SK-N-SH (cell line): ENCODE measurements around the gene AFAP1. TPM values are rescaled to one million over a fixed set of nuclear protein-coding genes. Genes with fewer than 3 reads are reported as not detected.

ENCODE experiments used
- CTCF ChIA-PET: fragments of 300-600, 350-600 bp; formaldehyde crosslinking; extraction: SDS; loops from one replicate; lab custom pipeline; 2021; lab: Yijun Ruan, JAX
- POLR2A ChIA-PET: fragments of 350-600 bp; sonication (Branson Sonifier 250); formaldehyde crosslinking; extraction: SDS; loops from one replicate; lab custom pipeline; 2020; ENCODE audit warnings: antibody characterized with exemption, inconsistent platforms; lab: Yijun Ruan, JAX
- DNase-seq: peaks from one replicate; pipeline ENCODE4 v3.0.0; 2012
- H2AFZ ChIP-seq: fragments of 200-600 bp; sonication (generic); 2 replicates; pipeline ENCODE4 v1.8.1; 2016; ENCODE audit warnings: antibody characterized with exemption, mild to moderate bottlenecking, low read depth
- H3F3A ChIP-seq: fragments of 200-600 bp; sonication (generic); replicated peaks from 2 replicates; pipeline ENCODE3; 2016; ENCODE audit warnings: antibody characterized with exemption, mild to moderate bottlenecking; ENCODE audit not compliant: insufficient read depth
- H3K27ac ChIP-seq, 2 experiments: fragments of 200-500 bp in 1 of 2; fragments of 200-600 bp in 1 of 2; sonication (Bioruptor generic) in 1 of 2; sonication (generic), shearing (Covaris generic) in 1 of 2; 2 replicates each; pipeline versions ENCODE4 v1.5.1 to v1.6.1; 2014 to 2016; ENCODE audit warnings: low read depth in 2 of 2, inconsistent platforms in 1 of 2, low read length in 1 of 2, mild to moderate bottlenecking in 1 of 2, mixed read lengths in 1 of 2
- H3K27me3 ChIP-seq: fragments of 200-600 bp; sonication (generic), shearing (Covaris generic); 2 replicates; pipeline ENCODE4 v1.6.1; 2016; ENCODE audit warnings: mixed run types; ENCODE audit not compliant: insufficient read depth
- H3K36me3 ChIP-seq, 2 experiments: fragments of 200-500 bp in 1 of 2; fragments of 200-600 bp in 1 of 2; sonication (Bioruptor generic) in 1 of 2; sonication (generic) in 1 of 2; replicated peaks in 1 of 2; 2 replicates each; pipeline versions ENCODE3 to v1.5.1; 2014 to 2016; ENCODE audit warnings: low read length in 1 of 2, mild to moderate bottlenecking in 1 of 2; ENCODE audit not compliant: insufficient read depth in 2 of 2, control insufficient read depth in 1 of 2
- H3K4me1 ChIP-seq, 2 experiments: fragments of 200-500 bp in 1 of 2; fragments of 200-600 bp in 1 of 2; sonication (Bioruptor generic) in 1 of 2; sonication (generic), shearing (Covaris generic) in 1 of 2; 2 replicates each; pipeline versions ENCODE4 v1.5.1 to v1.6.1; 2014 to 2016; ENCODE audit warnings: low read depth in 1 of 2, low read length in 1 of 2, mixed run types in 1 of 2; ENCODE audit not compliant: insufficient read depth in 2 of 2, control insufficient read depth in 1 of 2
- H3K4me2 ChIP-seq: fragments of 200-600 bp; sonication (generic), shearing (Covaris generic); 2 replicates; pipeline ENCODE4 v1.6.1; 2017; ENCODE audit warnings: mixed run types
- H3K4me3 ChIP-seq, 2 experiments: fragments of 200-500 bp in 1 of 2; fragments of 200-600 bp in 1 of 2; sonication (Bioruptor generic) in 1 of 2; sonication (generic), shearing (Covaris generic) in 1 of 2; 2 replicates each; pipeline versions ENCODE4 v1.5.1 to v1.8.1; 2014 to 2016; ENCODE audit warnings: low read depth in 2 of 2, inconsistent platforms in 1 of 2, low read length in 1 of 2, mild to moderate bottlenecking in 1 of 2, mixed read lengths in 1 of 2, moderate library complexity in 1 of 2
- H3K79me2 ChIP-seq: fragments of 200-600 bp; sonication (generic); 2 replicates; pipeline ENCODE4 v1.8.1; 2017; ENCODE audit warnings: mild to moderate bottlenecking; ENCODE audit not compliant: insufficient read depth
- H3K9ac ChIP-seq: fragments of 200-600 bp; sonication (generic); 2 replicates; pipeline ENCODE4 v1.6.1; 2017; ENCODE audit warnings: mixed run types
- H3K9me2 ChIP-seq: fragments of 200-600 bp; sonication (generic); 2 replicates; pipeline ENCODE4 v1.6.1; 2017; ENCODE audit warnings: mixed run types
- H3K9me3 ChIP-seq: fragments of 200-600 bp; sonication (generic); 2 replicates; pipeline ENCODE4 v1.6.1; 2017; ENCODE audit warnings: mixed run types, mild to moderate bottlenecking, moderate library complexity
- H4K20me1 ChIP-seq: fragments of 200-600 bp; sonication (generic); 2 replicates; pipeline ENCODE4 v1.6.1; 2017; ENCODE audit warnings: mild to moderate bottlenecking, mixed run types; ENCODE audit not compliant: insufficient read depth
- ELF1 ChIP-seq: IDR thresholded peaks from 2 replicates; pipeline ENCODE4 v1.4.0; 2012
- EP300 ChIP-seq, 2 experiments: IDR thresholded peaks; 2 replicates each; pipeline versions ENCODE4 v1.4.0 to v1.6.1; 2012; ENCODE audit warnings: borderline replicate concordance in 1 of 2, low read depth in 1 of 2, low read length in 1 of 2
- FOXM1 ChIP-seq: IDR thresholded peaks from 2 replicates; pipeline ENCODE4 v1.4.0; 2012; ENCODE audit warnings: low read depth, mild to moderate bottlenecking
- JUND ChIP-seq: IDR thresholded peaks from 2 replicates; pipeline ENCODE4 v1.4.0; 2012
- MEF2A ChIP-seq: IDR thresholded peaks from 2 replicates; pipeline ENCODE4 v1.4.0; 2012; ENCODE audit warnings: low read depth, borderline replicate concordance
- POLR2AphosphoS5 ChIP-seq: IDR thresholded peaks from 2 replicates; pipeline ENCODE4 v1.6.1; 2012; ENCODE audit warnings: low read depth, low read length
- SMC3 ChIP-seq: IDR thresholded peaks from 2 replicates; pipeline ENCODE4 v1.6.1; 2012; ENCODE audit warnings: low read depth, low read length, improper control_type of control experiment
- TCF12 ChIP-seq: IDR thresholded peaks from 2 replicates; pipeline ENCODE4 v1.4.0; 2012
- WGBS: methylation state at CpG from one replicate; pipeline ENCODE4 v1.1.6; 2017; ENCODE audit warnings: low lambda C conversion rate; 5-methylcytosine and 5-hydroxymethylcytosine counted together
- polyA plus RNA-seq, 3 experiments: library from polyadenylated mRNA; depleted of rRNA; stranded (reverse); fragments of >200 nt; gene quantifications; 2 replicates each; pipeline ENCODE4 v1.2.3, GENCODE V29; 2012
- TF ChIP-seq, protein P1 (sequence below): IDR thresholded peaks from 2 replicates; pipeline ENCODE4 v1.6.1; 2012; ENCODE audit warnings: mild to moderate bottlenecking, low read depth, low read length, moderate library complexity
- TF ChIP-seq, protein P2 (sequence below): IDR thresholded peaks from 2 replicates; pipeline ENCODE4 v1.4.0; 2012; ENCODE audit warnings: low read depth, borderline replicate concordance
- TF ChIP-seq, protein P3 (sequence below): IDR thresholded peaks from 2 replicates; pipeline ENCODE4; 2012
- TF ChIP-seq, protein P4 (sequence below): IDR thresholded peaks from 2 replicates; pipeline ENCODE4 v1.4.0; 2012; ENCODE audit warnings: low read depth

The AFAP1 gene
- polyA plus RNA-seq, 1 of the 3 experiments (the other 2 are of a cell fraction) = 67.9 TPM

DNA sequence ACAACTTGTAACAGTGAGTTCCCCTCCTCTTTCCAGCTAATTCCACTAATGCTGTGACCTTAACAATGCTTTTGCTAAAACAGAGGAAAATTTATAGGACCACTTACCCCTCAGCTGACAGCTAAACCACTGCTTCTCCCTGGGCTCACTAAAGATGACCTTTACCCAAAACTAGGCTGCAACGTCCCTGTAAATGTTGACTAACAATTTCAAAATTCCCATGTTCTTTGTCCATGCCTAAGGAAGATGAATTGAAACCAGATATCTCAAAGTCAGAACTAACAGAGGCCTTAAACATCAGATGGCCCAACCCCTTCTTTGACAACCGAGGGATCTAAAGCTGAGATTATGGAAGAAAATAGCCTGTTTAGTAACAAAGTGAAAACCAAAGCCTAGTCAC is 32.5 kb downstream of the AFAP1 start:
- TF ChIP-seq POLR2AphosphoS5 = no peak
- TF ChIP-seq FOXM1 = no peak
- no peak for TF ChIP-seq MEF2A
- no peak for TF ChIP-seq SMC3
- TF ChIP-seq, protein P1, sequence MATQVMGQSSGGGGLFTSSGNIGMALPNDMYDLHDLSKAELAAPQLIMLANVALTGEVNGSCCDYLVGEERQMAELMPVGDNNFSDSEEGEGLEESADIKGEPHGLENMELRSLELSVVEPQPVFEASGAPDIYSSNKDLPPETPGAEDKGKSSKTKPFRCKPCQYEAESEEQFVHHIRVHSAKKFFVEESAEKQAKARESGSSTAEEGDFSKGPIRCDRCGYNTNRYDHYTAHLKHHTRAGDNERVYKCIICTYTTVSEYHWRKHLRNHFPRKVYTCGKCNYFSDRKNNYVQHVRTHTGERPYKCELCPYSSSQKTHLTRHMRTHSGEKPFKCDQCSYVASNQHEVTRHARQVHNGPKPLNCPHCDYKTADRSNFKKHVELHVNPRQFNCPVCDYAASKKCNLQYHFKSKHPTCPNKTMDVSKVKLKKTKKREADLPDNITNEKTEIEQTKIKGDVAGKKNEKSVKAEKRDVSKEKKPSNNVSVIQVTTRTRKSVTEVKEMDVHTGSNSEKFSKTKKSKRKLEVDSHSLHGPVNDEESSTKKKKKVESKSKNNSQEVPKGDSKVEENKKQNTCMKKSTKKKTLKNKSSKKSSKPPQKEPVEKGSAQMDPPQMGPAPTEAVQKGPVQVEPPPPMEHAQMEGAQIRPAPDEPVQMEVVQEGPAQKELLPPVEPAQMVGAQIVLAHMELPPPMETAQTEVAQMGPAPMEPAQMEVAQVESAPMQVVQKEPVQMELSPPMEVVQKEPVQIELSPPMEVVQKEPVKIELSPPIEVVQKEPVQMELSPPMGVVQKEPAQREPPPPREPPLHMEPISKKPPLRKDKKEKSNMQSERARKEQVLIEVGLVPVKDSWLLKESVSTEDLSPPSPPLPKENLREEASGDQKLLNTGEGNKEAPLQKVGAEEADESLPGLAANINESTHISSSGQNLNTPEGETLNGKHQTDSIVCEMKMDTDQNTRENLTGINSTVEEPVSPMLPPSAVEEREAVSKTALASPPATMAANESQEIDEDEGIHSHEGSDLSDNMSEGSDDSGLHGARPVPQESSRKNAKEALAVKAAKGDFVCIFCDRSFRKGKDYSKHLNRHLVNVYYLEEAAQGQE = no peak
- TF ChIP-seq, protein P2, sequence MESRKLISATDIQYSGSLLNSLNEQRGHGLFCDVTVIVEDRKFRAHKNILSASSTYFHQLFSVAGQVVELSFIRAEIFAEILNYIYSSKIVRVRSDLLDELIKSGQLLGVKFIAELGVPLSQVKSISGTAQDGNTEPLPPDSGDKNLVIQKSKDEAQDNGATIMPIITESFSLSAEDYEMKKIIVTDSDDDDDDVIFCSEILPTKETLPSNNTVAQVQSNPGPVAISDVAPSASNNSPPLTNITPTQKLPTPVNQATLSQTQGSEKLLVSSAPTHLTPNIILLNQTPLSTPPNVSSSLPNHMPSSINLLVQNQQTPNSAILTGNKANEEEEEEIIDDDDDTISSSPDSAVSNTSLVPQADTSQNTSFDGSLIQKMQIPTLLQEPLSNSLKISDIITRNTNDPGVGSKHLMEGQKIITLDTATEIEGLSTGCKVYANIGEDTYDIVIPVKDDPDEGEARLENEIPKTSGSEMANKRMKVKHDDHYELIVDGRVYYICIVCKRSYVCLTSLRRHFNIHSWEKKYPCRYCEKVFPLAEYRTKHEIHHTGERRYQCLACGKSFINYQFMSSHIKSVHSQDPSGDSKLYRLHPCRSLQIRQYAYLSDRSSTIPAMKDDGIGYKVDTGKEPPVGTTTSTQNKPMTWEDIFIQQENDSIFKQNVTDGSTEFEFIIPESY = no peak
- TF ChIP-seq, all 33 proteins: peak for 0
- no peak for DNase-seq
- ChIA-PET CTCF (interaction anchor here (1.1 to 3.0 kb wide), 4 partner anchors 10 to 103 kb away, joined by 3 to 17 read pairs (median 6); partner anchors contain the start of gene AFAP1), POLR2A (no interaction called here)
- no peaks in the 10 kb centered on the region for H3K9me3 ChIP-seq
- peaks cover 99% of the 10 kb centered on the region for H3K79me2 ChIP-seq
- H2AFZ ChIP-seq = no peak overlapping the region
- H4K20me1 ChIP-seq = peaks cover 14% of the 10 kb centered on the region; the same call in 1 of the 2 replicates
- no peak overlapping the region; a peak in 1 of 4 replicates for H3K4me3 ChIP-seq
- peaks cover 84% of the 10 kb centered on the region for H3F3A ChIP-seq
- WGBS = 19% methylated on average over 2 of the region's 2 CpGs
- H3K27me3 ChIP-seq = no peaks in the 10 kb centered on the region
- peaks cover 85 to 88% of the 10 kb centered on the region in 2 experiments for H3K4me1 ChIP-seq
- peak overlapping the region; percentile 80 for H3K4me2 ChIP-seq
- peaks cover 0 to 7% of the 10 kb centered on the region in 2 experiments for H3K36me3 ChIP-seq
- peak overlapping the region; percentile 75 for H3K9ac ChIP-seq
- peak overlapping the region; percentile 97 to 100 for H3K27ac ChIP-seq
- H3K9me2 ChIP-seq = no peaks in the 10 kb centered on the region

DNA sequence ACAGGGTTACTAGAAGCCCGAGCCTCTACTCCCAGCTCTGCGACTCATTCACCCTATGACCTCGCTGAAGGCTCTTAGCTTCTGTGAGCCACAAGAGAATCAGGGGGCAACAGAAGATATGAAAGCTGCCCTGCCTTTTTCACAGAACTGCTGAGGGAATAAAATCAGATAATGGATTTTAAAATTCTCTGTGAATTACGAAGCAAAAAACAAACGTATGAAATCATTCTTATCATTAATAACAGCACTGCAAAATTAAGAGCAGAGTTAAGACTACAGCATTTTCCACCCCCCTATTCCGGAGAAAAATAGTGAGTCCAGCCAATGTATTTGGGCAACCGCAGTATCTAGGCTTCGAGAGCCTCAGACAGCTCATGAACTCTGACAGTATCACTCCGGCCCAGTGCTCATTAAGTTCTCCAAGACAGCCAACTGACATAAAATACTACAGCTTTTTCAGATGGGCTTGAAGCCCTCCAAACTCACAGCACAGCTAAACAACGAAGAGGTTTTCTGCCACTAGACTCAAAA is 33.4 kb downstream of the AFAP1 start:
- no peaks in the 10 kb centered on the region for H3K9me3 ChIP-seq
- peak overlapping the region; percentile 14 to 38; a peak in 3 of 4 replicates for H3K4me3 ChIP-seq
- no peaks in the 10 kb centered on the region for H3K9me2 ChIP-seq
- no peaks in the 10 kb centered on the region for H3K27me3 ChIP-seq
- peaks cover 0 to 7% of the 10 kb centered on the region in 2 experiments for H3K36me3 ChIP-seq
- H3K27ac ChIP-seq = peak overlapping the region; percentile 97 to 100
- peaks cover 84 to 88% of the 10 kb centered on the region in 2 experiments for H3K4me1 ChIP-seq
- TF ChIP-seq POLR2AphosphoS5 = 0 out of 2 replicates have a peak, but pooled peaks have one; percentile 1
- no peak for TF ChIP-seq MEF2A
- TF ChIP-seq JUND = peak; percentile 36; the same call in 1 of the 2 replicates
- TF ChIP-seq, protein P3, sequence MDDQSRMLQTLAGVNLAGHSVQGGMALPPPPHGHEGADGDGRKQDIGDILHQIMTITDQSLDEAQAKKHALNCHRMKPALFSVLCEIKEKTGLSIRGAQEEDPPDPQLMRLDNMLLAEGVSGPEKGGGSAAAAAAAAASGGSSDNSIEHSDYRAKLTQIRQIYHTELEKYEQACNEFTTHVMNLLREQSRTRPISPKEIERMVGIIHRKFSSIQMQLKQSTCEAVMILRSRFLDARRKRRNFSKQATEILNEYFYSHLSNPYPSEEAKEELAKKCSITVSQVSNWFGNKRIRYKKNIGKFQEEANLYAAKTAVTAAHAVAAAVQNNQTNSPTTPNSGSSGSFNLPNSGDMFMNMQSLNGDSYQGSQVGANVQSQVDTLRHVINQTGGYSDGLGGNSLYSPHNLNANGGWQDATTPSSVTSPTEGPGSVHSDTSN = peak; percentile 14; the same call in 1 of the 2 replicates
- TF ChIP-seq EP300 (IDR thresholded peaks at IDR 0.05; ENCODE audit: borderline replicate concordance in 1 of 2, low read depth in 1 of 2, low read length in 1 of 2) = peak in 1 of 2 experiments; percentile 47; a peak in 1 of 4 replicates
- TF ChIP-seq, protein P4, sequence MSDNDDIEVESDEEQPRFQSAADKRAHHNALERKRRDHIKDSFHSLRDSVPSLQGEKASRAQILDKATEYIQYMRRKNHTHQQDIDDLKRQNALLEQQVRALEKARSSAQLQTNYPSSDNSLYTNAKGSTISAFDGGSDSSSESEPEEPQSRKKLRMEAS = no peak
- TF ChIP-seq TCF12 = peak; percentile 72
- no peak for TF ChIP-seq ELF1
- H4K20me1 ChIP-seq = peaks cover 13% of the 10 kb centered on the region; the same call in 1 of the 2 replicates
- peak overlapping the region; percentile 75 for H3K9ac ChIP-seq
- CTCF ChIA-PET = interaction anchor here (0.7 to 3.4 kb wide), 7 partner anchors 11 to 144 kb away, joined by 3 to 13 read pairs (median 5); partner anchors contain the start of gene AFAP1
- no peak overlapping the region for H2AFZ ChIP-seq
- 15% methylated on average over 10 of the region's 10 CpGs for WGBS
- peaks cover 99% of the 10 kb centered on the region for H3K79me2 ChIP-seq
- POLR2A ChIA-PET = no interaction called here
- peak overlapping the region; percentile 80 for H3K4me2 ChIP-seq
- DNase-seq = no peak
- H3F3A ChIP-seq = peaks cover 82% of the 10 kb centered on the region
